HCT116 (cell line): ENCODE measurements around the gene MYPN. TPM values are rescaled to one million over a fixed set of nuclear protein-coding genes. Genes with fewer than 3 reads are reported as not detected.
A peak's percentile ranks its signal among the peaks of the same experiment; 100 is the strongest.

Experiments used
- ATAC-seq: fragments of 200-7000 bp; cut with Tn5 transposase; 2 replicates; pipeline ENCODE4 v1.9.1; 2020; ENCODE audit warnings: mild to moderate bottlenecking, moderate library complexity
- BruUV-seq: library from RNA; stranded (reverse); fragments of 400-500 nt; replicated peaks from 2 replicates; lab custom pipeline; 2021; lab: Mats Ljungman, UMichigan
- CTCF ChIA-PET: fragments of 300-600 bp; sonication (Branson Sonifier 250); formaldehyde crosslinking; loops from one replicate; lab custom pipeline; 2021; ENCODE audit warnings: antibody characterized with exemption; lab: Charles Lee
- POLR2A ChIA-PET: fragments of 300-600, 350-600 bp; sonication (Branson Sonifier 250); formaldehyde crosslinking; loops from one replicate; lab custom pipeline; 2021; ENCODE audit warnings: antibody characterized with exemption; lab: Charles Lee
- RAD21 ChIA-PET, 2 experiments: fragments of 300-600 bp; sonication (Branson Sonifier 250); formaldehyde crosslinking; loops; one replicate each; lab custom pipeline; 2023; ENCODE audit warnings: low total read pairs in 2 of 2; ENCODE audit not compliant: uncharacterized antibody in 2 of 2, unreplicated experiment in 2 of 2, low non-redundant PET in 1 of 2; lab: Charles Lee
- DNase-seq: peaks from one replicate; pipeline ENCODE4 v3.0.0-alpha.2; 2010; ENCODE audit warnings: low read depth, low spot score
- H2AFZ ChIP-seq: fragments of 200-600 bp; shearing (Covaris generic), sonication (generic); 2 replicates; pipeline ENCODE4 v1.6.1; 2017; ENCODE audit warnings: low read depth, mixed run types, mixed read lengths, antibody characterized with exemption, low read length; ENCODE audit not compliant: poor library complexity, severe bottlenecking
- H3K27ac ChIP-seq: 2 replicates; pipeline ENCODE4 v1.5.1; 2012; ENCODE audit warnings: low read depth, low read length
- H3K27me3 ChIP-seq: fragments of 200-600 bp; sonication (generic); 2 replicates; pipeline ENCODE4 v1.6.1; 2016; ENCODE audit warnings: mixed run types, low read length, mixed read lengths; ENCODE audit not compliant: insufficient read depth
- H3K36me3 ChIP-seq, 2 experiments: fragments of 200-500 bp in 1 of 2; fragments of 200-600 bp in 1 of 2; sonication (Bioruptor generic) in 1 of 2; sonication (generic) in 1 of 2; 2 replicates each; pipeline versions ENCODE4 v1.5.1 to v1.6.1; 2014 to 2016; ENCODE audit warnings: low read length in 2 of 2, inconsistent platforms in 1 of 2, mixed read lengths in 1 of 2, mixed run types in 1 of 2; ENCODE audit not compliant: insufficient read depth in 2 of 2, control insufficient read depth in 1 of 2
- H3K4me1 ChIP-seq, 2 experiments: fragments of 200-600 bp in 1 of 2; sonication (generic) in 1 of 2; 2 replicates each; pipeline versions ENCODE4 v1.5.1 to v1.6.1; 2012 to 2017; ENCODE audit warnings: low read length in 2 of 2, inconsistent platforms in 1 of 2, mild to moderate bottlenecking in 1 of 2, mixed read lengths in 1 of 2, mixed run types in 1 of 2, moderate library complexity in 1 of 2; ENCODE audit not compliant: insufficient read depth in 2 of 2, control insufficient read depth in 1 of 2
- H3K4me2 ChIP-seq: fragments of 200-600 bp; sonication (generic); 2 replicates; pipeline ENCODE4 v1.6.1; 2017; ENCODE audit warnings: mixed run types, low read length, mixed read lengths
- H3K4me3 ChIP-seq, 2 experiments: fragments of 200-600 bp in 1 of 2; sonication (generic) in 1 of 2; replicated peaks in 1 of 2; 2 replicates each; pipeline ENCODE4 v1.5.1; 2011 to 2016; ENCODE audit warnings: low read length in 2 of 2, control low read depth in 1 of 2, low read depth in 1 of 2, mild to moderate bottlenecking in 1 of 2, mixed read lengths in 1 of 2, mixed run types in 1 of 2
- H3K79me2 ChIP-seq: fragments of 200-600 bp; sonication (generic); 2 replicates; pipeline ENCODE4 v1.6.1; 2017; ENCODE audit warnings: mild to moderate bottlenecking, mixed run types, low read length, moderate library complexity, mixed read lengths; ENCODE audit not compliant: insufficient read depth
- H3K9ac ChIP-seq: fragments of 200-600 bp; sonication (generic); 2 replicates; pipeline ENCODE4 v1.6.1; 2016; ENCODE audit warnings: low read length, mixed read lengths
- H3K9me2 ChIP-seq: fragments of 200-600 bp; sonication (generic), shearing (Covaris generic); 2 replicates; pipeline ENCODE4 v1.6.1; 2017; ENCODE audit warnings: mixed run types, mild to moderate bottlenecking, moderate library complexity; ENCODE audit not compliant: insufficient read depth
- H3K9me3 ChIP-seq, 2 experiments: fragments of 200-500 bp in 1 of 2; fragments of 200-600 bp in 1 of 2; sonication (Bioruptor generic) in 1 of 2; sonication (generic) in 1 of 2; 2 replicates each; pipeline ENCODE4 v1.6.1; 2014 to 2017; ENCODE audit warnings: low read length in 2 of 2, mixed read lengths in 2 of 2, inconsistent platforms in 1 of 2, low read depth in 1 of 2, mild to moderate bottlenecking in 1 of 2, mixed run types in 1 of 2, moderate library complexity in 1 of 2; ENCODE audit not compliant: control insufficient read depth in 1 of 2, insufficient read depth in 1 of 2
- H4K20me1 ChIP-seq: fragments of 200-600 bp; sonication (generic), shearing (Covaris generic); 2 replicates; pipeline ENCODE4 v1.6.1; 2017; ENCODE audit warnings: mixed run types, mild to moderate bottlenecking, moderate library complexity; ENCODE audit not compliant: insufficient read depth
- CBX3 ChIP-seq: IDR thresholded peaks from 2 replicates; pipeline ENCODE4 v1.6.1; 2012; ENCODE audit warnings: low read depth
- CEBPB ChIP-seq: IDR thresholded peaks from 2 replicates; pipeline ENCODE4 v1.6.1; 2012; ENCODE audit warnings: low read depth
- EGR1 ChIP-seq: IDR thresholded peaks from 2 replicates; pipeline ENCODE4 v1.6.1; 2012; ENCODE audit warnings: low read depth
- EZH2 ChIP-seq: fragments of 200-600 bp; sonication (generic); IDR thresholded peaks from 2 replicates; pipeline ENCODE4 v1.6.1; 2017; ENCODE audit warnings: antibody characterized with exemption, mixed run types
- FOSL1 ChIP-seq: IDR thresholded peaks from 2 replicates; pipeline ENCODE4 v1.6.1; 2012; ENCODE audit warnings: low read depth
- JUND ChIP-seq: IDR thresholded peaks from 2 replicates; pipeline ENCODE4 v1.6.1; 2012
- POLR2AphosphoS5 ChIP-seq: IDR thresholded peaks from 2 replicates; pipeline ENCODE4 v1.6.1; 2011; ENCODE audit warnings: mild to moderate bottlenecking, low read depth, low read length, moderate library complexity
- RAD21 ChIP-seq: IDR thresholded peaks from 2 replicates; pipeline ENCODE4 v1.6.1; 2012; ENCODE audit warnings: low read depth, mild to moderate bottlenecking
- SP1 ChIP-seq: IDR thresholded peaks from 2 replicates; pipeline ENCODE4 v1.6.1; 2012; ENCODE audit warnings: low read depth
- SRF ChIP-seq: IDR thresholded peaks from 2 replicates; pipeline ENCODE4 v1.6.1; 2012; ENCODE audit warnings: low read depth
- TCF7L2 ChIP-seq: IDR thresholded peaks from 2 replicates; pipeline ENCODE4 v1.7.0; 2011; ENCODE audit warnings: borderline replicate concordance, inconsistent platforms; ENCODE audit not compliant: insufficient read depth, insufficient read length; ENCODE audit errors: extremely low read depth
- ZBTB33 ChIP-seq: IDR thresholded peaks from 2 replicates; pipeline ENCODE4 v1.6.1; 2011; ENCODE audit warnings: mild to moderate bottlenecking, low read length, moderate library complexity; ENCODE audit not compliant: insufficient replicate concordance; ENCODE audit errors: extremely low read depth
- intact Hi-C: fragments of 100-400 bp; cut with micrococcal nuclease; formaldehyde crosslinking; loops from 2 replicates; pipeline ENCODE4 v1.10.0; 2022
- total RNA-seq: library from RNA; stranded (reverse); gene quantifications from one replicate; pipeline ENCODE4 v1.2.1, GENCODE V29; 2021; ENCODE audit not compliant: unreplicated experiment
- TF ChIP-seq, protein P1 (sequence below): IDR thresholded peaks from 2 replicates; pipeline ENCODE4 v1.6.1; 2012
- TF ChIP-seq, protein P2 (sequence below): IDR thresholded peaks from 2 replicates; pipeline ENCODE4 v1.6.1; 2012

MYPN gene
- total RNA-seq, 1 experiment from 2014 or later: 0.34 TPM

- CTCF ChIA-PET: no interaction called here
- RAD21 ChIA-PET: no interaction called here
- Histone ChIP-seq H3K9ac (no peak overlapping the region), H2AFZ (no peak overlapping the region), H4K20me1 (no peaks in the 10 kb centered on the region), H3K36me3 (no peaks in the 10 kb centered on the region), H3K9me3 (no peaks in the 10 kb centered on the region), H3K4me3 (no peak overlapping the region), H3K27ac (no peak overlapping the region), H3K27me3 (no peaks in the 10 kb centered on the region), H3K4me1 (peaks cover 15 to 59% of the 10 kb centered on the region in 2 experiments), H3K79me2 (no peaks in the 10 kb centered on the region), H3K4me2 (peak overlapping the region; percentile 16; the same call in 1 of the 2 replicates), H3K9me2 (no peaks in the 10 kb centered on the region)
- TF ChIP-seq FOSL1: no peak
- BruUV-seq: no TSS peak
- DNase-seq (no peak), ATAC-seq (no peak)
- intact Hi-C loops: loop anchor here (5.0 kb wide), 1 partner anchor 54 kb away; no protein-coding TSS in a partner anchor
- POLR2A ChIA-PET: no interaction called here
Observed at GRCh38 chr10:68151453-68151852, 42.2 kb downstream of the MYPN start.

DNA sequence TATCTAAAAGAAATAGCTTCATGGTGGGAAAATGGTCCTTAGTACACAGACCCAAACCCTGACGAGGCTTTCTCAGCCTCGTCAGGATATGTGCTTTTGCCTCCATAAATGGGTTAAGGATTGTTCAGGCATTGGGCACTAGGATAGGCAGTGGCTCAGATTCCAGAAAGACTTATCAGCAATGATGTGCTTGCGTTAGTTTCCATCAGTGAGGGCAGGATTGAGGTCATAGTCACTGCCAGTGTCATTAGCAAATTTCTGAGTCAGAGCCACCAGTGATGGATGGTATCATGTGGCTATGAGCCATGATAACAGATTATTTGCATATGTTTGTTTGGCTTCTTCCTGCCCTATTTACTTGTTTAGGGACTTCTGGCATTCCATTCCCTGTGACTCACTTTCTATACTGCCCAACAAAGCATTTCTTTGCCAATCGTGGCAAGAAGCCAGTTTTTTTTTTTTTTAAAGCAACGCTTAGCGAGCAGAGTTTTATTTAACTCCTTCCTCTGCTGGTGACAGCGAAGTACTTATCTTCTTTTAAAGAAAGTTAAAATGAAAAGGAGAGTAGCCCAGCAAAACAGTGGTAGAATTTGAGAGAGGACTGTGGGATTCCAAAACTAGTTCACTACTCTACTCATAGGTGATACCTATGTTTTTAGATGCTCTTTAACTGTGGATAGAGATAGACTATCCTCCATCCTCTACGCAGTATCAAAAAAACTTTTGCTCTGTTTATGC, 44.4 kb downstream of the MYPN start:
- DNase-seq (peak; percentile 90), ATAC-seq (peak; percentile 85)
- Histone ChIP-seq H3K9me2 (no peaks in the 10 kb centered on the region), H4K20me1 (no peaks in the 10 kb centered on the region), H3K27me3 (no peaks in the 10 kb centered on the region), H3K9me3 (no peaks in the 10 kb centered on the region), H3K4me3 (0 out of 4 replicates have a peak overlapping the region, but pooled peaks of 1 of the 2 experiments have one; percentile 9), H3K4me2 (peak overlapping the region; percentile 63), H3K9ac (peak overlapping the region; percentile 18; the same call in 1 of the 2 replicates), H3K27ac (peak overlapping the region; percentile 19; the same call in 1 of the 2 replicates), H3K4me1 (peaks cover 15 to 64% of the 10 kb centered on the region in 2 experiments), H3K36me3 (no peaks in the 10 kb centered on the region)
- intact Hi-C loops: loop anchor here (5.0 kb wide), 1 partner anchor 56 kb away; no protein-coding TSS in a partner anchor
- RAD21 ChIA-PET: no interaction called here
- POLR2A ChIA-PET: no interaction called here
- no TSS peak for BruUV-seq
- TF ChIP-seq TCF7L2 (peak; percentile 44), ZBTB33 (no peak), JUND (peak; percentile 81), EZH2 (no peak), POLR2AphosphoS5 (peak; percentile 20; the same call in 1 of the 2 replicates), SP1 (peak; percentile 80), SRF (0 out of 2 replicates have a peak, but pooled peaks have one; percentile 42), EGR1 (0 out of 2 replicates have a peak, but pooled peaks have one; percentile 31), CBX3 (peak; percentile 84), CEBPB (peak; percentile 80), FOSL1 (peak; percentile 85), RAD21 (peak; percentile 25; the same call in 1 of the 2 replicates)
- TF ChIP-seq, protein P1, sequence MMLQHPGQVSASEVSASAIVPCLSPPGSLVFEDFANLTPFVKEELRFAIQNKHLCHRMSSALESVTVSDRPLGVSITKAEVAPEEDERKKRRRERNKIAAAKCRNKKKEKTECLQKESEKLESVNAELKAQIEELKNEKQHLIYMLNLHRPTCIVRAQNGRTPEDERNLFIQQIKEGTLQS: no peak; the same call in 1 of the 2 replicates
- TF ChIP-seq, protein P2, sequence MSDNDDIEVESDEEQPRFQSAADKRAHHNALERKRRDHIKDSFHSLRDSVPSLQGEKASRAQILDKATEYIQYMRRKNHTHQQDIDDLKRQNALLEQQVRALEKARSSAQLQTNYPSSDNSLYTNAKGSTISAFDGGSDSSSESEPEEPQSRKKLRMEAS: peak; percentile 49
- TF ChIP-seq, all 23 proteins: peak for 11
- CTCF ChIA-PET: interaction anchor here (1.1 kb wide), 1 partner anchor 70 kb away, joined by 4 read pairs; no protein-coding TSS in a partner anchor
- no peak overlapping the region for H2AFZ ChIP-seq
- no peaks in the 10 kb centered on the region for H3K79me2 ChIP-seq
